ENCODE data around the gene MEST. TPM values are rescaled to one million over a fixed set of nuclear protein-coding genes. Genes with fewer than 3 reads are reported as not detected.

Gene MEST
- total and polyA plus RNA-seq, 10 of the 15 experiments (the other 5 are each of a cell fraction or from before 2014, with no cell fraction given) = 1.0 to 18.2 (median 8.2) TPM

DNA sequence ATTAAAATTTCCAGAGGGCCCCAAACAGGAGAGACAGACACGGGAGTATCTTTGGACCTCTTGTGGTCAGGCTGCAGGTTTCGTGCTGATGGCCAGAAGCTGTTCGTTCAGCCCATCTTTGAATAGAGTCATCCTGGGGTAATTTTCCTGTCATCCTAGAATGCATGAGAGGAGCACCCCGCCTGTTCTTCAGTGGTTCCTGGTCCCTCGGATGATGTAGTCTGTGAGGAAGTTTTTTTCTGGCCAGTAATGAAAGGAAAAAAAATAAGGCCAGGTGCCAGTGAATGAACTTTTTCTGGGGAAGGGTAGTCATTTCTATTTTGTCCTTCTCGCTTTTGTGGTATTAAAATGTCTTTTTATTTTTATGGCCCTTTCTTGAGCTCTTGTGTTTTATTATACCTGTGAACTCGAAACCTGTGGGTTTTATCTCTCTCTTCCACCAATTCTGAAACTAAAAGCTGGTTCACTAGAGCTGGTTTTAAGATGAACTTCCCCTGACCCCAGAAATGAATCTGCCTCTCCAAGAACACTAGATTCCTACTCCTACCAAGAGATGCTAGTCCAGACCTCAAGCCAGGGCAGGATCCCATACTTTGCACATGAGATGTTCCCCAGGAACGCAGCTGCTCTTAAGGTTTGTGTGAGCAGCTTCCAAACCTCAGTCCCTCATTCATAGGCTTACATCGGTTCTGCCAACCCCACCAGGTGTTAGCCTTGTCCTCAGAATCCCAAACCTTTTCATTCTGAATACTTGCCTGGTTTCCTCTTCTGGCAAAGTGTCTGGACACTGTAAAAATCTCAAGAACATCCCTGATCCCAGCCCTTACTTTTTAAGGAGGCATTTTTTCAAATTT is 15.4 kb upstream of the MEST start (continued):
- TF ChIP-seq, protein P1, sequence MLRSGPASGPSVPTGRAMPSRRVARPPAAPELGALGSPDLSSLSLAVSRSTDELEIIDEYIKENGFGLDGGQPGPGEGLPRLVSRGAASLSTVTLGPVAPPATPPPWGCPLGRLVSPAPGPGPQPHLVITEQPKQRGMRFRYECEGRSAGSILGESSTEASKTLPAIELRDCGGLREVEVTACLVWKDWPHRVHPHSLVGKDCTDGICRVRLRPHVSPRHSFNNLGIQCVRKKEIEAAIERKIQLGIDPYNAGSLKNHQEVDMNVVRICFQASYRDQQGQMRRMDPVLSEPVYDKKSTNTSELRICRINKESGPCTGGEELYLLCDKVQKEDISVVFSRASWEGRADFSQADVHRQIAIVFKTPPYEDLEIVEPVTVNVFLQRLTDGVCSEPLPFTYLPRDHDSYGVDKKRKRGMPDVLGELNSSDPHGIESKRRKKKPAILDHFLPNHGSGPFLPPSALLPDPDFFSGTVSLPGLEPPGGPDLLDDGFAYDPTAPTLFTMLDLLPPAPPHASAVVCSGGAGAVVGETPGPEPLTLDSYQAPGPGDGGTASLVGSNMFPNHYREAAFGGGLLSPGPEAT (IDR thresholded peaks at IDR 0.05; ENCODE audit: low read depth) = no peak
- TF ChIP-seq RUNX3 (IDR thresholded peaks at IDR 0.05; ENCODE audit: low read length) = peak; percentile 79
- TF ChIP-seq GATAD2B (conservative IDR thresholded peaks at IDR 0.05; ENCODE audit: low read depth) = no peak
- TF ChIP-seq IKZF1 (conservative IDR thresholded peaks at IDR 0.05) = 0 out of 2 replicates have a peak, but pooled peaks have one; percentile 16
- 0 out of 2 replicates have a peak, but pooled peaks have one; percentile 3 for TF ChIP-seq TCF12 (IDR thresholded peaks at IDR 0.05; ENCODE audit: low read depth, low read length)
- no peak for TF ChIP-seq BACH1 (IDR thresholded peaks at IDR 0.05; ENCODE audit: borderline replicate concordance)
- TF ChIP-seq MYB (IDR thresholded peaks at IDR 0.05; ENCODE audit: borderline replicate concordance, low read depth, low read length) = no peak
- no peak for TF ChIP-seq SREBF1 (IDR thresholded peaks at IDR 0.05; ENCODE audit: low read length)
- no peak for TF ChIP-seq ZSCAN29 (IDR thresholded peaks at IDR 0.05)
- TF ChIP-seq BCL11A (IDR thresholded peaks at IDR 0.05; ENCODE audit: low read depth, low read length) = no peak
- peak in 1 of 2 experiments; percentile 22; a peak in 1 of 4 replicates for TF ChIP-seq IKZF2 (IDR thresholded peaks at IDR 0.05)
- peak; percentile 41; the same call in 1 of the 2 replicates for TF ChIP-seq FOXM1 (IDR thresholded peaks at IDR 0.05; ENCODE audit: low read depth, low read length)
- TF ChIP-seq RAD21 (IDR thresholded peaks at IDR 0.05; ENCODE audit: insufficient read depth, low read depth, low read length) = no peak
- TF ChIP-seq NR2F1 (conservative IDR thresholded peaks at IDR 0.05) = no peak
- no peak for TF ChIP-seq NBN (IDR thresholded peaks at IDR 0.05)
- TF ChIP-seq, protein P2, sequence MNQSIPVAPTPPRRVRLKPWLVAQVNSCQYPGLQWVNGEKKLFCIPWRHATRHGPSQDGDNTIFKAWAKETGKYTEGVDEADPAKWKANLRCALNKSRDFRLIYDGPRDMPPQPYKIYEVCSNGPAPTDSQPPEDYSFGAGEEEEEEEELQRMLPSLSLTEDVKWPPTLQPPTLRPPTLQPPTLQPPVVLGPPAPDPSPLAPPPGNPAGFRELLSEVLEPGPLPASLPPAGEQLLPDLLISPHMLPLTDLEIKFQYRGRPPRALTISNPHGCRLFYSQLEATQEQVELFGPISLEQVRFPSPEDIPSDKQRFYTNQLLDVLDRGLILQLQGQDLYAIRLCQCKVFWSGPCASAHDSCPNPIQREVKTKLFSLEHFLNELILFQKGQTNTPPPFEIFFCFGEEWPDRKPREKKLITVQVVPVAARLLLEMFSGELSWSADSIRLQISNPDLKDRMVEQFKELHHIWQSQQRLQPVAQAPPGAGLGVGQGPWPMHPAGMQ (IDR thresholded peaks at IDR 0.05; ENCODE audit: borderline replicate concordance) = no peak
- TF ChIP-seq POLR2A (IDR thresholded peaks at IDR 0.05; ENCODE audit: low read depth, low read length) = no peak
- TF ChIP-seq, protein P3, sequence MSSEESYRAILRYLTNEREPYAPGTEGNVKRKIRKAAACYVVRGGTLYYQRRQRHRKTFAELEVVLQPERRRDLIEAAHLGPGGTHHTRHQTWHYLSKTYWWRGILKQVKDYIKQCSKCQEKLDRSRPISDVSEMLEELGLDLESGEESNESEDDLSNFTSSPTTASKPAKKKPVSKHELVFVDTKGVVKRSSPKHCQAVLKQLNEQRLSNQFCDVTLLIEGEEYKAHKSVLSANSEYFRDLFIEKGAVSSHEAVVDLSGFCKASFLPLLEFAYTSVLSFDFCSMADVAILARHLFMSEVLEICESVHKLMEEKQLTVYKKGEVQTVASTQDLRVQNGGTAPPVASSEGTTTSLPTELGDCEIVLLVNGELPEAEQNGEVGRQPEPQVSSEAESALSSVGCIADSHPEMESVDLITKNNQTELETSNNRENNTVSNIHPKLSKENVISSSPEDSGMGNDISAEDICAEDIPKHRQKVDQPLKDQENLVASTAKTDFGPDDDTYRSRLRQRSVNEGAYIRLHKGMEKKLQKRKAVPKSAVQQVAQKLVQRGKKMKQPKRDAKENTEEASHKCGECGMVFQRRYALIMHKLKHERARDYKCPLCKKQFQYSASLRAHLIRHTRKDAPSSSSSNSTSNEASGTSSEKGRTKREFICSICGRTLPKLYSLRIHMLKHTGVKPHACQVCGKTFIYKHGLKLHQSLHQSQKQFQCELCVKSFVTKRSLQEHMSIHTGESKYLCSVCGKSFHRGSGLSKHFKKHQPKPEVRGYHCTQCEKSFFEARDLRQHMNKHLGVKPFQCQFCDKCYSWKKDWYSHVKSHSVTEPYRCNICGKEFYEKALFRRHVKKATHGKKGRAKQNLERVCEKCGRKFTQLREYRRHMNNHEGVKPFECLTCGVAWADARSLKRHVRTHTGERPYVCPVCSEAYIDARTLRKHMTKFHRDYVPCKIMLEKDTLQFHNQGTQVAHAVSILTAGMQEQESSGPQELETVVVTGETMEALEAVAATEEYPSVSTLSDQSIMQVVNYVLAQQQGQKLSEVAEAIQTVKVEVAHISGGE (CRISPR knock-in tag; IDR thresholded peaks at IDR 0.05) = no peak

All from GM12878 (cell line).